Spleen (tissue), 7 donors: ENCODE measurements around the gene CCDC12.

ENCODE experiments used
- POLR2A ChIP-seq, 3 donors: fragments of 450-650 bp; IDR thresholded peaks; one replicate each; pipeline ENCODE4 v1.5.1; 2017; ENCODE audit warnings: antibody characterized with exemption in 3 of 3, mild to moderate bottlenecking in 1 of 3
- POLR2AphosphoS5 ChIP-seq, 3 donors: sonication (generic); formaldehyde crosslinking; IDR thresholded peaks; one replicate each; pipeline ENCODE4 v1.5.1; 2017; ENCODE audit warnings: antibody characterized with exemption in 3 of 3
- TF ChIP-seq, protein P1 (sequence below), 11 experiments: fragments of 200-600 bp in 7 of 11; fragments of 450-650 bp in 4 of 11; sonication (generic) in 4 of 11; IDR thresholded peaks in 8 of 11; conservative IDR thresholded peaks in 3 of 11; 1 replicate in 7 of 11; 2 replicates in 4 of 11; pipeline versions ENCODE4 v1.4.0 to v1.8.0; 2016 to 2021; ENCODE audit warnings: antibody characterized with exemption in 11 of 11, inconsistent platforms in 4 of 11, mild to moderate bottlenecking in 1 of 11
- donor health status: DM: no; HTN: no; CAD: no; lungs with moderate emphysema.
- donor health status: DM: no; HTN: no; CAD: no.
- donor health status: DM: no; HTN: no; CAD: no.

DNA sequence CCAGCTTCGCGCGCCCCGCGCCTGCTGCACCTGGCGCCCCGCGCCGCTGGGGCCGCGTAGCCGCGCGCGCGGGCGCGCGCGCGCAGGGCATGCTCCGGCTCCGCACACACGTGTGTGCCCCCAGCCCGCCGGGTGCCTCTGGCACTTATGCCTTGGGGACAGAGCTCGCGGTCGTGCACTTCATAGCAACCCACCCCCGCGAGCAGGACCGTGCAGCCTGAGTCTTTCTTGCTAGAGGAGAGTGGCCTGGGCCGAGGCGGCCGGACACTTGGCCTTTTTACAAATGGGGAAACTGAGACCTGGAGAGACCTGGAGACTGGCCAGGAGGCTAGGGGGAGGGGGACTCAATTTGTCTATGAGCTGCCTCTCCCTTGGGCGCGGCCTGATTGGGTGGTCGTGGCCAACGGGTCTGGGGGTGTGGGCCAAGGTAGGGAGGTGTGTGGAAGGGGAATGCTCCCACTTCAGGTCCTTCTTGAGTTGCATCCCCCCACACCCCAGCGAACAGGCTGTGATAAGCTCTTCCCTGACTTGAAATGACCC lies 3.5 kb upstream of the CCDC12 start:
- TF ChIP-seq, protein P1, sequence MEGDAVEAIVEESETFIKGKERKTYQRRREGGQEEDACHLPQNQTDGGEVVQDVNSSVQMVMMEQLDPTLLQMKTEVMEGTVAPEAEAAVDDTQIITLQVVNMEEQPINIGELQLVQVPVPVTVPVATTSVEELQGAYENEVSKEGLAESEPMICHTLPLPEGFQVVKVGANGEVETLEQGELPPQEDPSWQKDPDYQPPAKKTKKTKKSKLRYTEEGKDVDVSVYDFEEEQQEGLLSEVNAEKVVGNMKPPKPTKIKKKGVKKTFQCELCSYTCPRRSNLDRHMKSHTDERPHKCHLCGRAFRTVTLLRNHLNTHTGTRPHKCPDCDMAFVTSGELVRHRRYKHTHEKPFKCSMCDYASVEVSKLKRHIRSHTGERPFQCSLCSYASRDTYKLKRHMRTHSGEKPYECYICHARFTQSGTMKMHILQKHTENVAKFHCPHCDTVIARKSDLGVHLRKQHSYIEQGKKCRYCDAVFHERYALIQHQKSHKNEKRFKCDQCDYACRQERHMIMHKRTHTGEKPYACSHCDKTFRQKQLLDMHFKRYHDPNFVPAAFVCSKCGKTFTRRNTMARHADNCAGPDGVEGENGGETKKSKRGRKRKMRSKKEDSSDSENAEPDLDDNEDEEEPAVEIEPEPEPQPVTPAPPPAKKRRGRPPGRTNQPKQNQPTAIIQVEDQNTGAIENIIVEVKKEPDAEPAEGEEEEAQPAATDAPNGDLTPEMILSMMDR (IDR thresholded peaks at IDR 0.05 in 8 of 11, conservative IDR thresholded peaks at IDR 0.05 in 3 of 11) = no peak
- TF ChIP-seq POLR2A (IDR thresholded peaks at IDR 0.05) (no peak), POLR2AphosphoS5 (IDR thresholded peaks at IDR 0.05) (no peak)
